ENCODE results near the gene RAD51B. TPM values are rescaled to one million over a fixed set of nuclear protein-coding genes. Genes with fewer than 3 reads are reported as not detected.

Gene RAD51B
- polyA plus RNA-seq, 1 experiment, result 6.6 TPM

- POLR2A ChIA-PET, result no interaction called here
- H3K27ac ChIP-seq (ENCODE audit: low read depth, low read length), result no peak overlapping the region
- CTCF ChIA-PET, result interaction anchor here (0.7 to 3.0 kb wide), 5 partner anchors 9 to 881 kb away, joined by 3 to 23 read pairs (median 3); no protein-coding TSS in a partner anchor
- H3K27me3 ChIP-seq (ENCODE audit: control insufficient read depth, insufficient read depth, low read length), result no peaks in the 10 kb centered on the region
- TF ChIP-seq, protein P1, sequence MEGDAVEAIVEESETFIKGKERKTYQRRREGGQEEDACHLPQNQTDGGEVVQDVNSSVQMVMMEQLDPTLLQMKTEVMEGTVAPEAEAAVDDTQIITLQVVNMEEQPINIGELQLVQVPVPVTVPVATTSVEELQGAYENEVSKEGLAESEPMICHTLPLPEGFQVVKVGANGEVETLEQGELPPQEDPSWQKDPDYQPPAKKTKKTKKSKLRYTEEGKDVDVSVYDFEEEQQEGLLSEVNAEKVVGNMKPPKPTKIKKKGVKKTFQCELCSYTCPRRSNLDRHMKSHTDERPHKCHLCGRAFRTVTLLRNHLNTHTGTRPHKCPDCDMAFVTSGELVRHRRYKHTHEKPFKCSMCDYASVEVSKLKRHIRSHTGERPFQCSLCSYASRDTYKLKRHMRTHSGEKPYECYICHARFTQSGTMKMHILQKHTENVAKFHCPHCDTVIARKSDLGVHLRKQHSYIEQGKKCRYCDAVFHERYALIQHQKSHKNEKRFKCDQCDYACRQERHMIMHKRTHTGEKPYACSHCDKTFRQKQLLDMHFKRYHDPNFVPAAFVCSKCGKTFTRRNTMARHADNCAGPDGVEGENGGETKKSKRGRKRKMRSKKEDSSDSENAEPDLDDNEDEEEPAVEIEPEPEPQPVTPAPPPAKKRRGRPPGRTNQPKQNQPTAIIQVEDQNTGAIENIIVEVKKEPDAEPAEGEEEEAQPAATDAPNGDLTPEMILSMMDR (IDR thresholded peaks at IDR 0.05; ENCODE audit: low read depth, low read length), result no peak
- H3K4me3 ChIP-seq (ENCODE audit: low read depth, low read length), result no peak overlapping the region
- H3K9me3 ChIP-seq (ENCODE audit: control insufficient read depth, insufficient read depth, low read length), result no peaks in the 10 kb centered on the region; the same call in 1 of the 2 replicates
- DNase-seq (ENCODE audit: low read depth, low spot score), result no peak
Observed at GRCh38 chr14:67935371-67935770, 115.8 kb downstream of the RAD51B start.

GRCh38 chr14:67938071-67938470, 118.5 kb downstream of the RAD51B start:
- Histone ChIP-seq H3K9me3 (ENCODE audit: control insufficient read depth, insufficient read depth, low read length) (no peaks in the 10 kb centered on the region), H3K27ac (ENCODE audit: low read depth, low read length) (no peak overlapping the region), H3K4me3 (ENCODE audit: low read depth, low read length) (no peak overlapping the region), H3K27me3 (ENCODE audit: control insufficient read depth, insufficient read depth, low read length) (no peaks in the 10 kb centered on the region)
- TF ChIP-seq, protein P1 (IDR thresholded peaks at IDR 0.05; ENCODE audit: low read depth, low read length), result no peak
- no peak for DNase-seq (ENCODE audit: low read depth, low spot score)
- CTCF ChIA-PET, result interaction anchor here (1.0 to 2.8 kb wide), 3 partner anchors 878 to 887 kb away, joined by 3 to 14 read pairs (median 3); no protein-coding TSS in a partner anchor
- POLR2A ChIA-PET, result no interaction called here

DNA sequence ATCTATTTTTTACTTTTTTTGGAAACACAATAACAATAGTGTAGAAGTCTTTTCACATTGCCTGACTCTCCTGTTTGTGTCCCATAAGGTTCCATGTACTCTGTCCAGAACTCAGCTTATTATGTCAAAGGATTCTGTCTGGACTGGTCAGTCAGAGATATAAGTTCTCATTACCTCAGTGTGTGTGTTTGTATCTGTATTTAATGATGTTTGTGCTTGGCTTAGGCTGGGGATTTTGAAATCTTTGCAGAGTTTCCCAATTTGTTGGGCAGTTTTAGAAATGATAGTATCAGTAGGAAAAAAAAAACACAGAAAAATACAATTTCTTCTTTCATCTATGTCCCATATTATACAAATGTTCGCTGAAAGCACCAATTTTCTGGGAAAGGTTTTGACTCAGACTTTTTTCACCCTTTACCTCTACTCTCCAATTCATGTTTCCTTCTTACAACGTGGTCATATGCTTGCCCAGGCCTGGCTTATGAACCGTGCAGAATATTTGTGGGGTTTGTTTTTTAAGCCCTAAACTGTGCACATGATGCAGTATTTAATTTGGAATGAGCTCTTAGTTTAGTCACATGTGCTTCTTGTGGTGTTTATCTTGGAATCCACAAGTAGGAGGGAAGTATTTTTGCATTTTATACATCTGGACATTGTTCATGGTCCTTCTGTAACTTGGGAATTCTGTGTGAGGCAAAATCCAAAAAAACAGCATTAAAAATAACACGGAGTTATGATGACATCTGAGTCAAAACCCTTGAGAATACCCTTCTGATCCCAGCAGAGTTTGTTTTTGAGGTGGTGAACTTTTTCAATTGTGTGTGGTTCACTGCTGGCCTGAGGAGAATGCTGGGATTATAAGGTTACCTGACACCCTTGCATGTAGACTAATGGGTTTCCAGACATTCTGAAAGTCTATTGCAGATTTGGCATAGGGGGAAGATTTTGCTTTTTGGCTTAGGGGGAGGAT, 121.2 kb downstream of the RAD51B start:
- no peak overlapping the region for H3K4me3 ChIP-seq (ENCODE audit: low read depth, low read length)
- POLR2A ChIA-PET, result interaction anchor here (0.8 to 1.1 kb wide), 3 partner anchors 847 to 853 kb away, joined by 3 to 4 read pairs (median 3); partner anchors contain the start of gene ZFP36L1
- TF ChIP-seq, protein P1 (IDR thresholded peaks at IDR 0.05; ENCODE audit: low read depth, low read length), result no peak
- no peaks in the 10 kb centered on the region for H3K27me3 ChIP-seq (ENCODE audit: control insufficient read depth, insufficient read depth, low read length)
- H3K9me3 ChIP-seq (ENCODE audit: control insufficient read depth, insufficient read depth, low read length), result no peaks in the 10 kb centered on the region
- CTCF ChIA-PET, result no interaction called here
- H3K27ac ChIP-seq (ENCODE audit: low read depth, low read length), result peak overlapping the region; percentile 68
- DNase-seq (ENCODE audit: low read depth, low spot score), result peak; percentile 45

DNA sequence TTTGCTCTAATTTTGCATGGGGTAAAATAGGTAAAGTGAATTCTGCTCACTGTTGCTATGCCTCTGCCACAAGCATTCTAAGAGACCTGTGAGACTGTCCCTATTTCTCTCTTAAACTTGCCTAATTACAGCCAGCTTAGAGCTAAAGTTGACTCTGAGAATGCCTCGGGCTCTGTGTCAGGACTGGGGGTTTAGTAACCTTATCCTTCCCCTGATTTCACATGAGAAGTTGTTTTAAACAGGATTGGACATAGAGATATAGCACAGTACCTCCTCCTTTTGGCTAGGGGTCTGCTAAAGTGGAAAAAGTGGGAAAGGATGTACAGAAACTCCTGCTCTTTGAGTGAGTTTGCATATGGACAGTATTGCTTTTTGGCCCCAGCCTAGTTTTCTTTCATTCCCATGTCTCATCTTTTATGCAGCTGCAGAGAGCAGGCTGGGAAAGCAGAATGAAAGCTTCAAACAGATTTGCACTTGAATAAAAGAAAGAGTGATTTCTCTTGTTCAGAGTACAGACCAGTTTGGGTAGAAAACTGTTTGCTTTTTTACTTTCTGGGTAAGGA, 122.0 kb downstream of the RAD51B start:
- no peaks in the 10 kb centered on the region for H3K9me3 ChIP-seq (ENCODE audit: control insufficient read depth, insufficient read depth, low read length)
- H3K27ac ChIP-seq (ENCODE audit: low read depth, low read length), result peak overlapping the region; percentile 68
- ChIA-PET POLR2A (interaction anchor here (0.5 to 1.1 kb wide), 3 partner anchors 821 to 852 kb away, joined by 3 to 6 read pairs (median 4); partner anchors contain the start of gene ZFP36L1), CTCF (interaction anchor here (0.6 to 1.2 kb wide), 4 partner anchors 848 to 902 kb away, joined by 3 to 4 read pairs (median 3); no protein-coding TSS in a partner anchor)
- no peak for DNase-seq (ENCODE audit: low read depth, low spot score)
- H3K4me3 ChIP-seq (ENCODE audit: low read depth, low read length), result no peak overlapping the region
- no peaks in the 10 kb centered on the region for H3K27me3 ChIP-seq (ENCODE audit: control insufficient read depth, insufficient read depth, low read length)
- TF ChIP-seq, protein P1 (IDR thresholded peaks at IDR 0.05; ENCODE audit: low read depth, low read length), result no peak

Data from AG04450 (cell line).